Measurements from ENCODE around the gene RNF214. TPM values are rescaled to one million over a fixed set of nuclear protein-coding genes. Genes with fewer than 3 reads are reported as not detected.
"Not testable (repeated sequence)": the region's sequence is repeated elsewhere in the genome, so short reads cannot be mapped to it uniquely, and the experiment has no call there.

RNF214 gene
- total and polyA plus RNA-seq, 2 of the 4 experiments (the other 2 are of a cell fraction), result 7.9 to 14.8 TPM

DNA sequence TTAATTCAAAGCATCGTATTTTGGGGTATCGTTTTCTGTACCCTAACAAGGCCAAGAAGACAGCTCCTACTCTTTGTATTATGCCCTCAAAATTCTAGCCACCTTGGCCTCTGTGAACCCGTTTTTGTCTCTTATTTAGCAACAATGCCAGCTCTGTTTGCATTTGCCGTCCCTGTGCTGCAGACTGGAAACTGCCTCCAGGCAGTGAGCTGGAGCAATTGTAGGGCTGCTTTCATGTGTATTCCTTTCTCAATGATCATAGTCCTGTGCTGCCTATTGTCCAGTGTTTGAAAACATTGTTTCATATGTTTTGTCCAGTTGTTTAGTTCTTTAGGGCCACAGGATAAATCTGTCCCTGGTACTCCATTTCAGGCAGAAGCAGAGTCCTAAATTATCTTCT is 38.7 kb downstream of the RNF214 start:
- Histone ChIP-seq H3K9me1 (ENCODE audit: insufficient read depth, low read length) (no peaks in the 10 kb centered on the region), H3K27ac (ENCODE audit: insufficient read depth, low read length) (no peak overlapping the region), H3K56ac (ENCODE audit: extremely low read depth, insufficient read depth, low read length) (no peak overlapping the region), H3K36me3 (ENCODE audit: control insufficient read depth, insufficient read depth, low read length) (peaks cover 5% of the 10 kb centered on the region), H4K5ac (ENCODE audit: low read depth, low read length) (no peak overlapping the region), H3K4me1 (ENCODE audit: control insufficient read depth, insufficient read depth, low read length) (peaks cover 4% of the 10 kb centered on the region), H3K4me3 (ENCODE audit: insufficient read depth, low read depth, low read length) (no peak overlapping the region), H2BK120ac (ENCODE audit: low read depth, low read length) (no peak overlapping the region), H3K18ac (ENCODE audit: low read depth, low read length) (no peak overlapping the region), H2BK5ac (ENCODE audit: low read depth, low read length, poor library complexity, severe bottlenecking) (no peak overlapping the region), H2AFZ (replicated peaks; ENCODE audit: low read length, poor library complexity) (no peak overlapping the region), H3K14ac (replicated peaks; ENCODE audit: low read depth, low read length) (no peak overlapping the region), H2AK5ac (ENCODE audit: low read depth, low read length) (no peak overlapping the region), H4K91ac (ENCODE audit: insufficient read depth, low read depth, low read length) (peak overlapping the region; percentile 22; the same call in 1 of the 2 replicates), H3K4ac (ENCODE audit: low read depth, low read length) (peak overlapping the region; percentile 34; the same call in 1 of the 2 replicates), H3K9ac (ENCODE audit: low read depth, low read length) (no peak overlapping the region), H2BK15ac (ENCODE audit: low read depth, low read length) (no peak overlapping the region; the same call in 2 of the 3 replicates), H3K9me3 (ENCODE audit: control insufficient read depth, insufficient read depth, low read length) (no peaks in the 10 kb centered on the region; the same call in 1 of the 2 replicates), H3K79me1 (ENCODE audit: low read depth in 1 of 2, low read length in 2 of 2) (peaks cover 6 to 23% of the 10 kb centered on the region in 2 experiments; a peak in 3 of 4 replicates), H4K8ac (ENCODE audit: low read depth in 2 of 2, low read length in 2 of 2) (no peak overlapping the region), H3K27me3 (ENCODE audit: control insufficient read depth, insufficient read depth, low read length) (no peaks in the 10 kb centered on the region), H2BK20ac (ENCODE audit: low read depth, low read length) (no peak overlapping the region), H3K23ac (ENCODE audit: low read depth, low read length) (no peak overlapping the region), H3K4me2 (ENCODE audit: low read depth, low read length) (no peak overlapping the region), H4K20me1 (ENCODE audit: insufficient read depth, low read length) (no peaks in the 10 kb centered on the region; the same call in 1 of the 2 replicates), H2AK9ac (replicated peaks; ENCODE audit: low read depth, low read length, poor library complexity) (no peak overlapping the region)
- in situ Hi-C loops (cut with MboI; ENCODE audit: low sequenced_read_pairs) (no loop called here), intact Hi-C loops (cut with micrococcal nuclease) (no loop called here), dilution Hi-C loops (cut with HindIII; ENCODE audit: low sequenced_read_pairs, unreplicated experiment) (no loop called here)
- WGBS, 2 experiments (ENCODE audit: extremely low coverage in 2 of 2, insufficient read length in 1 of 2), result 91% methylated on average over 4 of the region's 4 CpGs; no CpG with 5 or more reads in 1 of the 2 experiments
- BruUV-seq (replicated peaks), result no TSS peak
- no peak for TF ChIP-seq FOS (IDR thresholded peaks at IDR 0.05; ENCODE audit: low read depth, low read length)
- no peak for TF ChIP-seq CHD1 (IDR thresholded peaks at IDR 0.05; ENCODE audit: low read depth, low read length)
- TF ChIP-seq NFE2L2 (IDR thresholded peaks at IDR 0.05; ENCODE audit: low read depth, low read length), result no peak
- ChIA-PET POLR2A (ENCODE audit: unreplicated experiment) (interaction anchor here (0.6 kb wide), 1 partner anchor 455 kb away, joined by 3 read pairs; no protein-coding TSS in a partner anchor), CTCF (no interaction called here)
- DNase-seq (no peak), ATAC-seq (ENCODE audit: low read depth) (no peak)

DNA sequence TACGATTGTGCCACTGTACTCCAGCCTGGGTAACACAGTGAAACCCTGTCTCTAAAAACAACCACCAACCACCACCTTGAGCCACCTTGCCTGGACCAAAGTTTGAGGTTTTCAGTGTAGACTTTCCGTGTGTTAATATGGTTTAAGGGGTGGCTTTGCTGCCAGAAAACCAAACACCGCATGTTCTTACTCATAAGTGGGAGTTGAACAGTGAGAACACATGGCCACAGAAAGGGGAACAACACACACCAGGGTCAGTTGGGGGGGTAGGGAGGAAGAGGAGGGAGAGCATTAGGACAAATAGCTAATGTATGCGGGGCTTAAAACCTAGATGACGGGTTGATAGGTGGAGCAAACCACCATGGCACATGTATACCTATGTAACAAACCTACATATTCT is 39.7 kb downstream of the RNF214 start:
- H4K20me1 ChIP-seq (ENCODE audit: insufficient read depth, low read length); H3K14ac ChIP-seq (replicated peaks; ENCODE audit: low read depth, low read length); H3K4me3 ChIP-seq (ENCODE audit: insufficient read depth, low read depth, low read length); H3K4me2 ChIP-seq (ENCODE audit: low read depth, low read length); H3K36me3 ChIP-seq (ENCODE audit: control insufficient read depth, insufficient read depth, low read length); H4K8ac ChIP-seq (ENCODE audit: low read depth in 2 of 2, low read length in 2 of 2); H2AFZ ChIP-seq (replicated peaks; ENCODE audit: low read length, poor library complexity); H2AK9ac ChIP-seq (replicated peaks; ENCODE audit: low read depth, low read length, poor library complexity); H4K5ac ChIP-seq (ENCODE audit: low read depth, low read length); H3K23ac ChIP-seq (ENCODE audit: low read depth, low read length); CTCF ChIA-PET; intact Hi-C loops (cut with micrococcal nuclease); H3K27me3 ChIP-seq (ENCODE audit: control insufficient read depth, insufficient read depth, low read length); in situ Hi-C loops (cut with MboI; ENCODE audit: low sequenced_read_pairs); H3K9me1 ChIP-seq (ENCODE audit: insufficient read depth, low read length); H3K56ac ChIP-seq (ENCODE audit: extremely low read depth, insufficient read depth, low read length); H3K9ac ChIP-seq (ENCODE audit: low read depth, low read length); DNase-seq; dilution Hi-C loops (cut with HindIII; ENCODE audit: low sequenced_read_pairs, unreplicated experiment); H2BK120ac ChIP-seq (ENCODE audit: low read depth, low read length); H3K4me1 ChIP-seq (ENCODE audit: control insufficient read depth, insufficient read depth, low read length); BruUV-seq (replicated peaks); H3K18ac ChIP-seq (ENCODE audit: low read depth, low read length); ATAC-seq (ENCODE audit: low read depth); POLR2A ChIA-PET (ENCODE audit: unreplicated experiment); H3K9me3 ChIP-seq (ENCODE audit: control insufficient read depth, insufficient read depth, low read length): not testable (repeated sequence)
- Histone ChIP-seq H2BK5ac (ENCODE audit: low read depth, low read length, poor library complexity, severe bottlenecking) (peak overlapping the region; percentile 41), H3K27ac (ENCODE audit: insufficient read depth, low read length) (0 out of 2 replicates have a peak overlapping the region, but pooled peaks have one; percentile 23), H3K4ac (ENCODE audit: low read depth, low read length) (peak overlapping the region; percentile 46), H2BK20ac (ENCODE audit: low read depth, low read length) (peak overlapping the region; percentile 65; the same call in 1 of the 2 replicates), H4K91ac (ENCODE audit: insufficient read depth, low read depth, low read length) (peak overlapping the region; percentile 48; the same call in 1 of the 2 replicates), H3K79me1 (ENCODE audit: low read depth in 1 of 2, low read length in 2 of 2) (peaks cover 8 to 25% of the 10 kb centered on the region in 2 experiments; a peak in 3 of 4 replicates), H2BK15ac (ENCODE audit: low read depth, low read length) (peak overlapping the region; percentile 78; the same call in 2 of the 3 replicates), H2AK5ac (ENCODE audit: low read depth, low read length) (peak overlapping the region; percentile 62; the same call in 1 of the 2 replicates)
- WGBS, 2 experiments (ENCODE audit: extremely low coverage in 2 of 2, insufficient read length in 1 of 2), result no CpG with 5 or more reads among the region's 5 CpGs
